Measurements from ENCODE around the gene CAPN11. TPM values are rescaled to one million over a fixed set of nuclear protein-coding genes. Genes with fewer than 3 reads are reported as not detected.

The CAPN11 gene
- total and polyA plus RNA-seq, 2 donors from 2014 or later = 0.39 to 2.3 TPM

GRCh38 chr6:44145839-44146238 lies 12.8 kb upstream of the CAPN11 start:
- no peak for TF ChIP-seq CTCF (IDR thresholded peaks at IDR 0.05; ENCODE audit: borderline replicate concordance, extremely low read depth, insufficient read depth)
- H3K27me3 ChIP-seq (ENCODE audit: control insufficient read depth, insufficient read depth, low read length) = no peaks in the 10 kb centered on the region
- peaks cover 2 to 33% (median 23%) of the 10 kb centered on the region in 3 donors for H3K36me3 ChIP-seq (ENCODE audit: control insufficient read depth in 2 of 3, insufficient read depth in 3 of 3, low read length in 3 of 3)
- no peak overlapping the region for H3K4me3 ChIP-seq (ENCODE audit: low read length in 3 of 3)
- H3K27ac ChIP-seq (ENCODE audit: low read depth in 2 of 2, low read length in 2 of 2) = no peak overlapping the region
- no peaks in the 10 kb centered on the region for H3K9me3 ChIP-seq (ENCODE audit: control insufficient read depth in 2 of 3, insufficient read depth in 1 of 3, low read length in 3 of 3)
- intact Hi-C loops (cut with DNase I) = no loop called here
- no peak overlapping the region for H3K9ac ChIP-seq (ENCODE audit: low read length in 3 of 3)
- DNase-seq (no peak), FAIRE-seq (no peak)
- H3K4me1 ChIP-seq (ENCODE audit: control insufficient read depth in 2 of 3, insufficient read depth in 2 of 3, low read depth in 1 of 3, low read length in 3 of 3) = no peaks in the 10 kb centered on the region

- H3K4me3 ChIP-seq (ENCODE audit: low read length in 3 of 3) = no peak overlapping the region
- DNase-seq (no peak), FAIRE-seq (no peak)
- H3K9me3 ChIP-seq (ENCODE audit: control insufficient read depth in 2 of 3, insufficient read depth in 1 of 3, low read length in 3 of 3) = no peaks in the 10 kb centered on the region
- TF ChIP-seq CTCF (IDR thresholded peaks at IDR 0.05; ENCODE audit: borderline replicate concordance, extremely low read depth, insufficient read depth) = no peak
- peaks cover 2 to 27% (median 21%) of the 10 kb centered on the region in 3 donors for H3K36me3 ChIP-seq (ENCODE audit: control insufficient read depth in 2 of 3, insufficient read depth in 3 of 3, low read length in 3 of 3)
- H3K9ac ChIP-seq (ENCODE audit: low read length in 3 of 3) = no peak overlapping the region
- intact Hi-C loops (cut with DNase I) = no loop called here
- no peaks in the 10 kb centered on the region for H3K27me3 ChIP-seq (ENCODE audit: control insufficient read depth, insufficient read depth, low read length)
- H3K27ac ChIP-seq (ENCODE audit: low read depth in 2 of 2, low read length in 2 of 2) = no peak overlapping the region
- no peaks in the 10 kb centered on the region for H3K4me1 ChIP-seq (ENCODE audit: control insufficient read depth in 2 of 3, insufficient read depth in 2 of 3, low read depth in 1 of 3, low read length in 3 of 3)
Measured at GRCh38 chr6:44146685-44147084, 11.9 kb upstream of the CAPN11 start.

GRCh38 chr6:44147256-44147655 lies 11.4 kb upstream of the CAPN11 start:
- no peaks in the 10 kb centered on the region for H3K4me1 ChIP-seq (ENCODE audit: control insufficient read depth in 2 of 3, insufficient read depth in 2 of 3, low read depth in 1 of 3, low read length in 3 of 3)
- H3K27ac ChIP-seq (ENCODE audit: low read depth in 2 of 2, low read length in 2 of 2) = no peak overlapping the region
- peaks cover 2 to 27% (median 21%) of the 10 kb centered on the region in 3 donors for H3K36me3 ChIP-seq (ENCODE audit: control insufficient read depth in 2 of 3, insufficient read depth in 3 of 3, low read length in 3 of 3)
- no peaks in the 10 kb centered on the region for H3K9me3 ChIP-seq (ENCODE audit: control insufficient read depth in 2 of 3, insufficient read depth in 1 of 3, low read length in 3 of 3)
- no peak for FAIRE-seq
- TF ChIP-seq CTCF (IDR thresholded peaks at IDR 0.05; ENCODE audit: borderline replicate concordance, extremely low read depth, insufficient read depth) = no peak
- intact Hi-C loops (cut with DNase I) = no loop called here
- H3K9ac ChIP-seq (ENCODE audit: low read length in 3 of 3) = no peak overlapping the region
- DNase-seq = no peak
- H3K4me3 ChIP-seq (ENCODE audit: low read length in 3 of 3) = no peak overlapping the region
- no peaks in the 10 kb centered on the region for H3K27me3 ChIP-seq (ENCODE audit: control insufficient read depth, insufficient read depth, low read length)

- Histone ChIP-seq H3K9me3 (ENCODE audit: control insufficient read depth in 2 of 3, insufficient read depth in 1 of 3, low read length in 3 of 3) (no peaks in the 10 kb centered on the region), H3K4me3 (ENCODE audit: low read length in 3 of 3) (no peak overlapping the region), H3K27ac (ENCODE audit: low read depth in 2 of 2, low read length in 2 of 2) (no peak overlapping the region), H3K4me1 (ENCODE audit: control insufficient read depth in 2 of 3, insufficient read depth in 2 of 3, low read depth in 1 of 3, low read length in 3 of 3) (no peaks in the 10 kb centered on the region), H3K36me3 (ENCODE audit: control insufficient read depth in 2 of 3, insufficient read depth in 3 of 3, low read length in 3 of 3) (peaks cover 2 to 27% (median 21%) of the 10 kb centered on the region in 3 donors), H3K9ac (ENCODE audit: low read length in 3 of 3) (no peak overlapping the region), H3K27me3 (ENCODE audit: control insufficient read depth, insufficient read depth, low read length) (no peaks in the 10 kb centered on the region)
- no peak for DNase-seq
- no peak for TF ChIP-seq CTCF (IDR thresholded peaks at IDR 0.05; ENCODE audit: borderline replicate concordance, extremely low read depth, insufficient read depth)
- no peak for FAIRE-seq
- intact Hi-C loops (cut with DNase I) = no loop called here
Measured at GRCh38 chr6:44148306-44148705, 10.3 kb upstream of the CAPN11 start.
